Endothelial cell of umbilical vein (primary cell): ENCODE measurements around the gene SDC1.

Source experiments
- CTCF ChIP-seq, 2 donors: IDR thresholded peaks; 1 replicate in 1 of 2; 2 replicates in 1 of 2; pipeline ENCODE4 v1.5.1; 2011; ENCODE audit warnings: low read length in 2 of 2, mild to moderate bottlenecking in 2 of 2, moderate library complexity in 2 of 2, control low read depth in 1 of 2, inconsistent platforms in 1 of 2, low read depth in 1 of 2; ENCODE audit not compliant: insufficient read depth in 1 of 2; ENCODE audit errors: extremely low read depth in 1 of 2
- FOS ChIP-seq: IDR thresholded peaks from 2 replicates; pipeline ENCODE4 v1.6.1; 2011; ENCODE audit warnings: mild to moderate bottlenecking, low read length, moderate library complexity, borderline replicate concordance; ENCODE audit not compliant: insufficient read depth
- MYC ChIP-seq: IDR thresholded peaks from one replicate; pipeline ENCODE4 v1.6.1; 2011; ENCODE audit warnings: mild to moderate bottlenecking, low read depth, low read length
- POLR2AphosphoS5 ChIP-seq: IDR thresholded peaks from 2 replicates; pipeline ENCODE4 v1.6.1; 2012; ENCODE audit warnings: low read depth, mild to moderate bottlenecking, control low read depth, low read length, moderate library complexity; ENCODE audit not compliant: insufficient read depth

- TF ChIP-seq CTCF (IDR thresholded peaks at IDR 0.05; ENCODE audit: extremely low read depth in 1 of 2, insufficient read depth in 1 of 2, low read depth in 1 of 2, low read length in 2 of 2) (no peak), FOS (no peak), POLR2AphosphoS5 (no peak), MYC (no peak)
These were observed 51.9 kb downstream of the SDC1 start for GRCh38 chr2:20173064-20173463.
